Omental fat pad (tissue), 4 donors: ENCODE data around the gene WDR91. TPM values are rescaled to one million over a fixed set of nuclear protein-coding genes. Genes with fewer than 3 reads are reported as not detected.

Source experiments
- ATAC-seq: fragments of 150-250 bp; one replicate; pipeline ENCODE4 v1.9.1; 2016; ENCODE audit warnings: mild to moderate bottlenecking, moderate library complexity; ENCODE audit not compliant: low FRiP score
- DNase-seq: peaks from one replicate; pipeline ENCODE4 v3.0.0-alpha.2; 2019; ENCODE audit warnings: low spot score
- total RNA-seq, 4 donors: library from RNA; depleted of rRNA; stranded (reverse); fragments of >200 nt; gene quantifications; one replicate each; pipeline ENCODE4 v1.1.0, GENCODE V29; 2016
- TF ChIP-seq, protein P1 (sequence below), 3 donors: fragments of 450-650 bp; IDR thresholded peaks; one replicate each; pipeline ENCODE4 v1.5.1; 2016 to 2017; ENCODE audit warnings: antibody characterized with exemption in 3 of 3, mild to moderate bottlenecking in 3 of 3, moderate library complexity in 2 of 3

Gene WDR91
- total RNA-seq, 4 donors from 2014 or later: 9.8 to 51.9 (median 10.3) TPM

- TF ChIP-seq, protein P1, sequence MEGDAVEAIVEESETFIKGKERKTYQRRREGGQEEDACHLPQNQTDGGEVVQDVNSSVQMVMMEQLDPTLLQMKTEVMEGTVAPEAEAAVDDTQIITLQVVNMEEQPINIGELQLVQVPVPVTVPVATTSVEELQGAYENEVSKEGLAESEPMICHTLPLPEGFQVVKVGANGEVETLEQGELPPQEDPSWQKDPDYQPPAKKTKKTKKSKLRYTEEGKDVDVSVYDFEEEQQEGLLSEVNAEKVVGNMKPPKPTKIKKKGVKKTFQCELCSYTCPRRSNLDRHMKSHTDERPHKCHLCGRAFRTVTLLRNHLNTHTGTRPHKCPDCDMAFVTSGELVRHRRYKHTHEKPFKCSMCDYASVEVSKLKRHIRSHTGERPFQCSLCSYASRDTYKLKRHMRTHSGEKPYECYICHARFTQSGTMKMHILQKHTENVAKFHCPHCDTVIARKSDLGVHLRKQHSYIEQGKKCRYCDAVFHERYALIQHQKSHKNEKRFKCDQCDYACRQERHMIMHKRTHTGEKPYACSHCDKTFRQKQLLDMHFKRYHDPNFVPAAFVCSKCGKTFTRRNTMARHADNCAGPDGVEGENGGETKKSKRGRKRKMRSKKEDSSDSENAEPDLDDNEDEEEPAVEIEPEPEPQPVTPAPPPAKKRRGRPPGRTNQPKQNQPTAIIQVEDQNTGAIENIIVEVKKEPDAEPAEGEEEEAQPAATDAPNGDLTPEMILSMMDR (IDR thresholded peaks at IDR 0.05): no peak
- DNase-seq (no peak), ATAC-seq (no peak)
Measured at GRCh38 chr7:135152442-135152841, 58.9 kb downstream of the WDR91 start.

DNA sequence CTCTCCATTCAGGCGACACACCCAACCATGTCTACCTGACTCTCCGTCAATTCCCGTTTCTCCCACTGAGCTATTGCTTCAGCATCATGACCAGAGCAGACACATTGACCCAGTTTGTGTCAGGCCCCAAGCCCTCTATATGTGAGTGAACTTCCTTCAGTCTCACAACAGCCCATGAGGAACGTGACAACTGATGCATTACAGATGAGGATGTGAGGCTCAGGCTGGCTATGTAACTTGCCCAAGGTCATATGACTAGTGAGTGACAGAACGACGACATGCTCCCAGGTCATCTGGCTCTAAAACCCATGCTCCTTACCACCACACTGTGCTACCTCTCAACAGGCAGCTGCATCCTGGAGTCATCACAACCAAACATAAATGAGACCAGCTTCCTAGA is 59.8 kb downstream of the WDR91 start:
- TF ChIP-seq, protein P1 (IDR thresholded peaks at IDR 0.05): no peak
- no peak for ATAC-seq
- no peak for DNase-seq

- TF ChIP-seq, protein P1 (IDR thresholded peaks at IDR 0.05): no peak
- no peak for ATAC-seq
- no peak for DNase-seq
Measured at GRCh38 chr7:135151132-135151531, 60.2 kb downstream of the WDR91 start.

DNA sequence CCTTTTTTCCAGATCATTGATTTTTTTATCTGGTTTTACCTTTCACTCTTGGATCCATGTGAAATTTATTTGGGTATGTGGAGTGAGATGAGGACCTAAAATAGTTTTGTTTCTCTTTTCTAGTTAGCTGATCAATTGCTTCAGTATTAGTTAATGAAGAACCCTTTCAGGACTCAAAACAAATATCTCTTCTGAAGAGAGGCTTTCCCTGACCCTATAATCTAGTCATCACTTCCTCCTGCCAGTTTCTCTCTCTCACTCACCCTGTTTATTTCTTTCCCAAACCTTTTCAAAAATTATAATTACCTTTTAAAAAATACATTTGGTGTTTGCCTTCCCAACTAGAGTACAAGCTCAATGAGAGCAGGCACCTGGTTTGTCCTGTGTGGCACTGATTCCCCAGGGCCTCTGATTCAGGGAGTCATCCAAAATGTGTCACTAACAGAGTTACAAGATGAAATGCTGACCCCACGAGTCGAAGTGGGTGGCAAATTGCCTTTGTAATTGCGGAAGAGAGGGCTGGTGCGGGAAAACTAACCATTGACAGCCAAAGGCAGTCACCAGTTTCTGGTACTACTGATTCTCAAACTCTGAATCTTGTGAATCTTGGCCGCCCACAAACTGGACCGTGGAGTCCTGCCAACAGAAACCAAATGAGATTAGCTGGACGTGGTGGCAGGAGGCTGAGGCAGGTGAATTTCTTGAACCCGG is 61.1 kb downstream of the WDR91 start:
- ATAC-seq (no peak), DNase-seq (no peak)
- TF ChIP-seq, protein P1 (IDR thresholded peaks at IDR 0.05): no peak

GRCh38 chr7:135147899-135148721 is 63.2 kb downstream of the WDR91 start, which contains the start of gene TMEM140:
TMEM140 (plus strand) TSS chr7:135148072; CDS start chr7:135164442, 16,370 bp downstream.
- DNase-seq (no peak), ATAC-seq (peak; percentile 83)

DNA sequence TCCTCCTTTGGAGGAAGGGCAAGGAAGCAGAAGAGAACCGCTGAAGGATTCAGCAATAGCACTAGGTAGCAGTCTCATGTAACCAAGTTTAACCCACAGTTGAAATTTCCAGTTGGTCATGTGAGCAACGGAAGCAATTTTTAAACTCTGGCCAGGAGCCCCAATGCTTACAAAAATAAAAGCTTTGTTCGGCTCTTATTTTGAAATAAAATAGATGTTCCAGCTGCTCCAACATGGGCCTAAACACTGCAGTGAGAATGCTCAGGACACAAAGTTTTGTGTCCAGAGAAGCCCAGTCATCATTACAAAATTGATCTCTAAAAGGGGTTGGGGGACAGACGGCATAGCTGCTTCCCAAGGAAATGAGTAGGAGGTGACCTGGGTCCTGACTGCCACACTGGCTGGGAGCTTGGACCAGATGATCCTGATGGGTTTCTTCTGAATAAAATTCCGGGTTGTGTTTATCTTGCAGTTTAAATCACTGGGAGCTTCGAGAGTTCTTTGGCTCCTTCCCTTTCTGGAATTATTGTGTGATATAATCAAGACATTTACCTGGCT is 63.9 kb downstream of the WDR91 start:
- ATAC-seq (peak; percentile 33), DNase-seq (no peak)
- TF ChIP-seq, protein P1 (IDR thresholded peaks at IDR 0.05): no peak

More at GRCh38 chr7:135147899-135148721, 63.2 kb downstream of the WDR91 start, which contains the start of gene TMEM140:
- TF ChIP-seq, protein P1 (IDR thresholded peaks at IDR 0.05): no peak
